Caco-2 (cell line): Measurements from ENCODE around the gene CPED1. TPM values are rescaled to one million over a fixed set of nuclear protein-coding genes. Genes with fewer than 3 reads are reported as not detected.

ENCODE experiments used
- BruUV-seq: library from RNA; stranded (reverse); fragments of 400-500 nt; replicated peaks from 2 replicates; lab custom pipeline; 2021; lab: Mats Ljungman, UMichigan
- CTCF ChIA-PET: fragments of 300-600 bp; sonication (Branson Sonifier 250); formaldehyde crosslinking; loops from one replicate; lab custom pipeline; 2022; ENCODE audit warnings: antibody characterized with exemption; lab: Charles Lee
- POLR2A ChIA-PET: fragments of 300-600 bp; sonication (Branson Sonifier 250); formaldehyde crosslinking; loops from one replicate; lab custom pipeline; 2022; ENCODE audit warnings: antibody characterized with exemption; lab: Charles Lee
- DNase-seq, 2 experiments: peaks; one replicate each; pipeline versions ENCODE4 v3.0.0 to v3.0.0-alpha.2; 2020 to 2022
- H3K27me3 ChIP-seq: replicated peaks from 2 replicates; pipeline ENCODE4 v1.6.0; 2011; ENCODE audit warnings: low read length; ENCODE audit not compliant: control insufficient read depth, insufficient read depth
- H3K36me3 ChIP-seq: 2 replicates; pipeline ENCODE4 v1.5.1; 2011; ENCODE audit warnings: low read length; ENCODE audit not compliant: control insufficient read depth, insufficient read depth
- H3K4me1 ChIP-seq: fragments of 250-450 bp; sonication (Bioruptor Pico); 2 replicates; pipeline ENCODE4 v1.5.1; 2020; ENCODE audit warnings: mild to moderate bottlenecking
- H3K4me3 ChIP-seq: 2 replicates; pipeline ENCODE4 v1.5.1; 2011; ENCODE audit warnings: low read depth, mild to moderate bottlenecking, control low read depth, low read length
- H3K9me3 ChIP-seq: fragments of 250-450 bp; sonication (Bioruptor Pico); 2 replicates; pipeline ENCODE4 v1.5.1; 2020; ENCODE audit warnings: mild to moderate bottlenecking, moderate library complexity
- H3K27ac Mint-ChIP-seq: one replicate; pipeline ENCODE4 v1.8.0; 2022; ENCODE audit warnings: mixed read lengths; ENCODE audit not compliant: unreplicated experiment
- H3K27me3 Mint-ChIP-seq: one replicate; pipeline ENCODE4 v1.8.0; 2022; ENCODE audit warnings: mixed read lengths; ENCODE audit not compliant: insufficient read depth, unreplicated experiment
- H3K36me3 Mint-ChIP-seq: one replicate; pipeline ENCODE4 v1.8.0; 2022; ENCODE audit warnings: mild to moderate bottlenecking, mixed read lengths; ENCODE audit not compliant: insufficient read depth, unreplicated experiment
- H3K4me1 Mint-ChIP-seq: one replicate; pipeline ENCODE4 v1.8.0; 2022; ENCODE audit warnings: low read depth, mixed read lengths; ENCODE audit not compliant: unreplicated experiment
- H3K4me3 Mint-ChIP-seq: one replicate; pipeline ENCODE4 v1.8.0; 2022; ENCODE audit warnings: mild to moderate bottlenecking, moderate library complexity, mixed read lengths; ENCODE audit not compliant: unreplicated experiment
- H3K9me3 Mint-ChIP-seq: one replicate; pipeline ENCODE4 v1.8.0; 2022; ENCODE audit warnings: mixed read lengths; ENCODE audit not compliant: unreplicated experiment
- CTCF ChIP-seq, 2 experiments: fragments of 200-600 bp in 1 of 2; IDR thresholded peaks; 1 replicate in 1 of 2; 2 replicates in 1 of 2; pipeline versions ENCODE4 v1.5.1 to v1.8.0; 2011 to 2022; ENCODE audit warnings: antibody characterized with exemption in 1 of 2, control low read depth in 1 of 2, inconsistent platforms in 1 of 2, low read depth in 1 of 2, low read length in 1 of 2, mild to moderate bottlenecking in 1 of 2, moderate library complexity in 1 of 2; ENCODE audit not compliant: insufficient read depth in 1 of 2, severe bottlenecking in 1 of 2, unreplicated experiment in 1 of 2
- intact Hi-C: fragments of 100-400 bp; cut with micrococcal nuclease; formaldehyde crosslinking; loops from one replicate; pipeline ENCODE4 v1.10.0; 2022; ENCODE audit not compliant: unreplicated experiment
- total RNA-seq: library from RNA; stranded (reverse); gene quantifications from 2 replicates; pipeline ENCODE4 v1.2.3, GENCODE V29; 2022

The CPED1 gene
- total RNA-seq, 1 experiment from 2014 or later, result 0.23 TPM

GRCh38 chr7:121160150-121161008 lies 171.9 kb downstream of the CPED1 start:
- no TSS peak for BruUV-seq
- intact Hi-C loops, result no loop called here
- H3K27me3 ChIP-seq, result no peaks in the 10 kb centered on the region; the same call in 1 of the 2 replicates
- no peaks in the 10 kb centered on the region for H3K4me1 ChIP-seq
- no peaks in the 10 kb centered on the region for H3K36me3 ChIP-seq
- Mint-ChIP-seq H3K9me3 (no peaks in the 10 kb centered on the region), H3K27me3 (peaks cover 11% of the 10 kb centered on the region), H3K4me1 (no peaks in the 10 kb centered on the region), H3K4me3 (no peak overlapping the region), H3K36me3 (no peaks in the 10 kb centered on the region), H3K27ac (no peak overlapping the region)
- H3K4me3 ChIP-seq, result no peak overlapping the region
- TF ChIP-seq CTCF (IDR thresholded peaks at IDR 0.05; ENCODE audit: insufficient read depth in 1 of 2, low read depth in 1 of 2, low read length in 1 of 2, severe bottlenecking in 1 of 2, unreplicated experiment in 1 of 2), result no peak
- no peaks in the 10 kb centered on the region for H3K9me3 ChIP-seq
- CTCF ChIA-PET, result no interaction called here
- no peak for DNase-seq
- POLR2A ChIA-PET, result interaction anchor here (0.5 kb wide), 1 partner anchor 175 kb away, joined by 3 read pairs; no protein-coding TSS in a partner anchor

- Histone ChIP-seq H3K9me3 (no peaks in the 10 kb centered on the region), H3K4me3 (no peak overlapping the region), H3K27me3 (no peaks in the 10 kb centered on the region; the same call in 1 of the 2 replicates), H3K36me3 (no peaks in the 10 kb centered on the region), H3K4me1 (no peaks in the 10 kb centered on the region)
- no peak for DNase-seq
- POLR2A ChIA-PET, result no interaction called here
- no peak for TF ChIP-seq CTCF (IDR thresholded peaks at IDR 0.05; ENCODE audit: insufficient read depth in 1 of 2, low read depth in 1 of 2, low read length in 1 of 2, severe bottlenecking in 1 of 2, unreplicated experiment in 1 of 2)
- no TSS peak for BruUV-seq
- Mint-ChIP-seq H3K4me3 (no peak overlapping the region), H3K9me3 (no peaks in the 10 kb centered on the region), H3K27me3 (peaks cover 8% of the 10 kb centered on the region), H3K36me3 (no peaks in the 10 kb centered on the region), H3K27ac (no peak overlapping the region), H3K4me1 (no peaks in the 10 kb centered on the region)
- intact Hi-C loops, result no loop called here
- CTCF ChIA-PET, result no interaction called here
Measured at GRCh38 chr7:121163699-121164098, 175.2 kb downstream of the CPED1 start.

- H3K36me3 Mint-ChIP-seq, result no peaks in the 10 kb centered on the region
- no peak overlapping the region for H3K4me3 Mint-ChIP-seq
- ChIA-PET POLR2A (no interaction called here), CTCF (no interaction called here)
- no peaks in the 10 kb centered on the region for H3K9me3 Mint-ChIP-seq
- Histone ChIP-seq H3K4me1 (no peaks in the 10 kb centered on the region), H3K4me3 (no peak overlapping the region), H3K9me3 (no peaks in the 10 kb centered on the region), H3K36me3 (no peaks in the 10 kb centered on the region), H3K27me3 (no peaks in the 10 kb centered on the region; the same call in 1 of the 2 replicates)
- no peak for TF ChIP-seq CTCF (IDR thresholded peaks at IDR 0.05; ENCODE audit: insufficient read depth in 1 of 2, low read depth in 1 of 2, low read length in 1 of 2, severe bottlenecking in 1 of 2, unreplicated experiment in 1 of 2)
- no peak for DNase-seq
- BruUV-seq, result no TSS peak
- H3K27me3 Mint-ChIP-seq, result peaks cover 6% of the 10 kb centered on the region
- H3K27ac Mint-ChIP-seq, result no peak overlapping the region
- intact Hi-C loops, result no loop called here
- H3K4me1 Mint-ChIP-seq, result no peaks in the 10 kb centered on the region
Measured at GRCh38 chr7:121164247-121164646, 175.7 kb downstream of the CPED1 start.
